ENCODE data around the gene IGSF22. TPM values are rescaled to one million over a fixed set of nuclear protein-coding genes. Genes with fewer than 3 reads are reported as not detected.
"Not testable (repeated sequence)": the region's sequence is repeated elsewhere in the genome, so short reads cannot be mapped to it uniquely, and the experiment has no call there.

Gene IGSF22
- total RNA-seq, 2 donors from 2014 or later, result 0.21 TPM; not detected in 1

GRCh38 chr11:18692941-18693760 lies 32.8 kb downstream of the IGSF22 start:
- DNase-seq (ENCODE audit: low spot score), result no peak
- no peak overlapping the region for H3K27ac ChIP-seq

GRCh38 chr11:18691467-18692140 lies 34.4 kb downstream of the IGSF22 start:
- H3K9me3 ChIP-seq; ATAC-seq (ENCODE audit: insufficient number of reproducible peaks, low FRiP score, low read depth); H3K27ac ChIP-seq; H3K4me3 ChIP-seq; H3K27me3 ChIP-seq (replicated peaks; ENCODE audit: insufficient read depth); H3K4me1 ChIP-seq (ENCODE audit: control insufficient read depth in 1 of 2, low read depth in 2 of 2); DNase-seq (ENCODE audit: low spot score); H3K36me3 ChIP-seq: not testable (repeated sequence)

More at GRCh38 chr11:18692941-18693760, 32.8 kb downstream of the IGSF22 start:
- no peak overlapping the region for H3K4me3 ChIP-seq
- H3K36me3 ChIP-seq, result no peaks in the 10 kb centered on the region
- TF ChIP-seq CTCF (IDR thresholded peaks at IDR 0.05), result no peak
- ATAC-seq (ENCODE audit: insufficient number of reproducible peaks, low FRiP score, low read depth), result no peak
- peaks cover 0 to 3% of the 10 kb centered on the region in 2 donors for H3K4me1 ChIP-seq (ENCODE audit: control insufficient read depth in 1 of 2, low read depth in 2 of 2)
- H3K9me3 ChIP-seq, result no peaks in the 10 kb centered on the region
- H3K27me3 ChIP-seq (replicated peaks; ENCODE audit: insufficient read depth), result no peaks in the 10 kb centered on the region

GRCh38 chr11:18684267-18684666 lies 41.7 kb downstream of the IGSF22 start:
- no peak for TF ChIP-seq CTCF (IDR thresholded peaks at IDR 0.05)
- DNase-seq (ENCODE audit: low spot score) (no peak), ATAC-seq (ENCODE audit: insufficient number of reproducible peaks, low FRiP score, low read depth) (no peak)
- Histone ChIP-seq H3K4me1 (ENCODE audit: control insufficient read depth in 1 of 2, low read depth in 2 of 2) (no peaks in the 10 kb centered on the region), H3K9me3 (no peaks in the 10 kb centered on the region), H3K27me3 (replicated peaks; ENCODE audit: insufficient read depth) (no peaks in the 10 kb centered on the region), H3K27ac (no peak overlapping the region), H3K36me3 (no peaks in the 10 kb centered on the region), H3K4me3 (no peak overlapping the region)

- Histone ChIP-seq H3K27me3 (replicated peaks; ENCODE audit: insufficient read depth) (no peaks in the 10 kb centered on the region), H3K27ac (no peak overlapping the region), H3K9me3 (no peaks in the 10 kb centered on the region), H3K4me3 (no peak overlapping the region), H3K4me1 (ENCODE audit: control insufficient read depth in 1 of 2, low read depth in 2 of 2) (no peaks in the 10 kb centered on the region), H3K36me3 (no peaks in the 10 kb centered on the region)
- ATAC-seq (ENCODE audit: insufficient number of reproducible peaks, low FRiP score, low read depth), result no peak
- no peak for DNase-seq (ENCODE audit: low spot score)
- TF ChIP-seq CTCF (IDR thresholded peaks at IDR 0.05), result no peak
Observed at GRCh38 chr11:18682466-18682865, 43.5 kb downstream of the IGSF22 start.

GRCh38 chr11:18681949-18682348 lies 44.0 kb downstream of the IGSF22 start:
- not testable (repeated sequence) for H3K9me3 ChIP-seq; H3K27me3 ChIP-seq (replicated peaks; ENCODE audit: insufficient read depth); ATAC-seq (ENCODE audit: insufficient number of reproducible peaks, low FRiP score, low read depth); H3K4me1 ChIP-seq (ENCODE audit: control insufficient read depth in 1 of 2, low read depth in 2 of 2); DNase-seq (ENCODE audit: low spot score); H3K4me3 ChIP-seq; H3K27ac ChIP-seq; H3K36me3 ChIP-seq

- H3K27ac ChIP-seq, result no peak overlapping the region
- no peaks in the 10 kb centered on the region for H3K27me3 ChIP-seq (replicated peaks; ENCODE audit: insufficient read depth)
- TF ChIP-seq CTCF (IDR thresholded peaks at IDR 0.05), result no peak
- no peak for ATAC-seq (ENCODE audit: insufficient number of reproducible peaks, low FRiP score, low read depth)
- DNase-seq (ENCODE audit: low spot score), result no peak
- no peaks in the 10 kb centered on the region for H3K9me3 ChIP-seq
- H3K4me3 ChIP-seq, result no peak overlapping the region
- no peaks in the 10 kb centered on the region for H3K36me3 ChIP-seq
- H3K4me1 ChIP-seq (ENCODE audit: control insufficient read depth in 1 of 2, low read depth in 2 of 2), result no peaks in the 10 kb centered on the region
Observed at GRCh38 chr11:18677560-18677959, 48.4 kb downstream of the IGSF22 start.

All from thoracic aorta (tissue), 2 donors.